Stimulated activated CD4-positive, alpha-beta T cell treated with anti-CD3 and anti-CD28 coated beads, Interleukin-15, amount 100 ng/mL, for 48 hours (primary cell): ENCODE results near the gene DPYSL3.

ENCODE experiments used
- DNase-seq, 2 donors: peaks; one replicate each; pipeline ENCODE4 v3.0.0-alpha.2; 2020; ENCODE audit warnings: low read depth in 2 of 2

The DPYSL3 gene

DNA sequence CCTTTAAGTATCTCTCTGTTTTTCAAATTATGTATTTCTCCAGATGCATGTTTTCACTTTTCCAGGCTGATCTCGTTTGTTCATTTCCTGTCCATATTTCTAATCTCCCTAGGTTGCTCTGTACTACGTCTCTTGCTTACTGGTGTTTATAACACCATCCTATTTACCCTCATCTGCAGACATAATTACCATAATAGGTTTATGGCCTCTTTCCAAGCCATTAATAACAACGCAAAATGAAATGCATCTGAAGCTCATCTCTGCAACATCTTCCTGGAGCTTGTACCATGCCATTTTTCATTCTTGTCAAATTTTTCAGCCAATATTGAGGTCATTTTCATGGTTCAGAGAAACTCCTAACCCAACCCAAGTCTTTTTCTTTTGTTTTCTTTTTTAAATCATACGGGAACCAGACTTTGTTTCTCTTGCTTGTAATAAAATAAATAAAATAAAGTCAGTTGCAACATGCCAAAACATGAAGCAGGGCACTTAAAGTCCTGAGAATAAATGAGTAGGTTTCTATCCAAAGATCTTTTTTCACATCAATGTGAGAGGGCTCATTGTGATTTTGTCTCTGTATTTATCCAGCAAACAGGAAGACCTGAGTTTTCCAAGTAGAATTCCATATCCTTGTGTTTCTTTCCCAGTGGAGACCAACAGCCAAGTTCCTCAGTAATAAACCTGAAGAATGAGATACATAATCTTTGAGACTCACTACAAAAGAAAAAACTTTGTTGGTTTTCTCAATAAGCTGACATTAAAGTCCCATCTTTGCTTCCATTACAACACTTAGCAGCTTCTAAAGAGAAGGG, 37.0 kb downstream of the DPYSL3 start:
- DNase-seq, result no peak

DNA sequence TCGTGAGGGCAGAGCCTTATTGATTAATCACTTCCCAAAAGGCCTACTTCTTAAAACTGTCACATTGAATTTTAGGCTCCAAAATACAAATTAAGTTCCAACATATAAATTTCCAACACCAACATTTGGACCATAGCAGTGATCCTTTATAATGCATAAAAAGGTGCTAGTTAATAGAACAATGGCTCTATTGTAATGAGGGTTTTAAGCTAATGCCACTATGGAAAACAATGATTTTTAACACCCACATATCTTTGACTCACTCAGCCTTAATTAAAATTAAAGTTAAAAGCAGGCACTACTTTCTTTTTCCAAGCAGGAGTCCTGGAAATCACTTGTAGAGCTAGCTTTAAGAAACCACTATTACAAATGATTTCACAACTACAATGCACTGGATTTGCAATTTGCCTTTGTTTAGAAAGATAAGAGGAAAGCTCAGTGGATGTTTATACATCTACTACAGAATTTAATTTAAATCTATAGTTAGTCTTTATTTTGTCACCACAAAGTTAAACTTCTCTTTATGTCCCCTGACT, 41.8 kb downstream of the DPYSL3 start:
- DNase-seq, result no peak

DNA sequence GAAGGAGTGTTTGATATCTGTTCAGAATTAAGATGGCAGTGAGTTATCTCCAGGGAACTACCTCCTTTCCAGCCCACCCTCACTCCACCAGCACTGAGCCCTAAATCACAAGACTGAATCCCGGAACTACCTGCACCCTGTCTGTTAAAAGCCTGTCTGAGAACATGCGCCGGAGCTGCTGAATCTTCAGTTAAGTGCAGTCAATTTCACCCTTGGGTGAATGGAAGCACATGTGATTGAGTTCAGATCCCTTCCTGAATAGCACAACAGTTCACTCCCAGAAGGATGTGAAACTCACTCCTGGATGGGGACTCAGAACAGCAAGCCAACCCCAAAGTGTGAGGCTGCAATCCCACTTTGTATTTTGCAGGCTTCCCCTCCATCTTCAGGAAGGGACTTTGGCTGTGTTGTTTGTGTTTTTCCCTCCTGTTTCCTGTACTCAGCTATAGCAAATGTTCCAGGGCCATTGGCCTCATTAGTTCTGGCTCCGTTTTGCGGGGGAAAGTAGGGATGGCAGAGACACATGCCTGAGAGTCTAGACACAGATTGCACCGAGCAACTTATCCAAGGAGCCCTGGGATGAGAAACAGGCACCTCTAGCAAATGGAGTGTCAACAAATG, 43.4 kb downstream of the DPYSL3 start:
- no peak for DNase-seq

DNA sequence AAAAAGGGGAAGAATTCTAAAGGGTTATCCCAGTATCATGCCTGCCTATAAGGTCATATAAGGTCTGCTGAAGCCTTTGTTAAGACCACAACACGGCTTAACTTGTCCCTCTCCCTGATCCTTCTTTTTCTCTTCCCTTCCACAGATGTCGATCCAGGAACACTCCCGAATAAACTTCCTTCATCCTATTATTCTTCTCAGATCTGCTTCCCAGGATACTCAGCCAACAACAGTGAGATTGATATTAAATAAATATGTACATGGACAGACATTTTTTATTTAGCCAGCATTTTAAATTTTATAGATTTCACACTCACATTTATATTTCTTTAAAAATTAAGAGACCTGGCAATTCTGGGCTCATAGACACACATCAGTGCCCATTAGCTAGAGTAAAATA, 44.1 kb downstream of the DPYSL3 start:
- DNase-seq, result no peak

DNA sequence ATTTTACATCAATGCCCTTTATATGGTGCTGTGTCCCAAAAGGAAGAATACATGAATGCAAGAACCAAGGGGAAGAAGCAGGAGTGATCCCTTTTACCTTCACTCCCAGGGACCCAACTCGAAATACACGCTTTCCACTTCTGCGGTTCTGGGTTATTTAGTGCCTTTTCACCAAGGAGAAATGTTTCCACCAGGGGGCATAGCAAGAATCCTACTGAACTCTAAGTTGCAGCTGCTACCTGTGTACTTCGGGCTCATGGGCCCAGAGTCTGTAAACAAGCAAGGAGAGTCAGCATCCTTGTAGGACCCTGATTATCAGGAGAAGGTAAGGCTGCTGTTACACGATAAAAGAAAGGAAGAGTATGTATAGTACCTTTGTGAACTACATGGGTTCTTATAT, 45.7 kb downstream of the DPYSL3 start:
- no peak for DNase-seq

DNA sequence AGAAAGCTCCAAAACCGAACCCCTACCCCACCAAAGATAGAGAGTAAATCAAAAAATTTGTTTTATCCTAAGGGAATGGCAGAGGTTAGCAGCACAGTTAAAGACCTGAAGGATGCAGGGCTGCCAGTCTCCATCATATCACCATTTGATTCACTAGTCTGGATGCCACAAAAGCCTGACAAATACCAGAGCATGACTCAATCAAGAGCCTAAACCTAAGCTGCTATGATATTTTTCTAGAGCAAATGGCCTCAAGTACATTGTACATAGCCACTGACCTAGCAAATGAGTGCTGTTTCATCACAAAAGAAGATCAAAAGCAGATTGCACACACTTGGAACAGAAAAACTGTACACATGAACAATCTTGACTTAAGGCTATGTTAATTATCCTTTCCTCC, 48.0 kb downstream of the DPYSL3 start:
- DNase-seq, result no peak

DNA sequence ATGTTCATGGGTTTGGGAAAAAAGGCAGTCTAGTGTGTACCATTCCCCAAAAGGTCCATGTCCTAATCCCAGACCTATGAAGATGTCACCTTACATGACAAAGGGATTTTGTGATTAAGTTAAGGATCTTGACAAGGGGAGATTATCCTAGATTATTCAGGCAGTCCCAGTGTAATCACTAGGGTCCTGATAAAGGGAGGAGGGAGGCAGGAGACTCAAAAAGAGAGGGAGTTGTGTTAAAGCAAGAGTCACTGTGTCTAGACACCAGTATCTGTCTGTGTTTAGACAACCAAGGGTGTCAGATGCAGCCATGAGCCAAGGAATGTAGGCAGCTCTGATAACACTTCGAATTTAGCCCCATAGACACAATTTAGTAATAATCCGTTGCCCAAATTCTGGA, 49.5 kb downstream of the DPYSL3 start:
- DNase-seq, result no peak

DNA sequence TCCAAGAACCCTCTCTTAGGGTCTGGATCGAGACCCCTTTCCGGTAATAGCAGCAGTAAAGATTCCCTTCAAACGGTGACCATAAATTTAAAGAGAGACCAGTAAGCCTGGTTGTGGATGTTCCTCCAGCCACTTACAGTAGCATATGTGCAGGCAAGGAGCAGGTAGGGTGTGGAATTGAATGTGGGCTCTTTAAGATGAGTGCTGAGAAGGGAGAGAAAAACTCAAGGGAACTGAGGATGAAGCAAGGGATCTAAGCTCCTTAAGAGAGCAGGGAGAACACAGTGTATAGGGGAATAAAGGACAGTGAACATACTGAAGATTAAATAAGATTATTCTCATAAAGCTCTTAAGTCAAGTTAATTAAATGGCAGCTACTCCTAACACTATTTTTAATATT, 51.3 kb downstream of the DPYSL3 start:
- DNase-seq, result no peak

DNA sequence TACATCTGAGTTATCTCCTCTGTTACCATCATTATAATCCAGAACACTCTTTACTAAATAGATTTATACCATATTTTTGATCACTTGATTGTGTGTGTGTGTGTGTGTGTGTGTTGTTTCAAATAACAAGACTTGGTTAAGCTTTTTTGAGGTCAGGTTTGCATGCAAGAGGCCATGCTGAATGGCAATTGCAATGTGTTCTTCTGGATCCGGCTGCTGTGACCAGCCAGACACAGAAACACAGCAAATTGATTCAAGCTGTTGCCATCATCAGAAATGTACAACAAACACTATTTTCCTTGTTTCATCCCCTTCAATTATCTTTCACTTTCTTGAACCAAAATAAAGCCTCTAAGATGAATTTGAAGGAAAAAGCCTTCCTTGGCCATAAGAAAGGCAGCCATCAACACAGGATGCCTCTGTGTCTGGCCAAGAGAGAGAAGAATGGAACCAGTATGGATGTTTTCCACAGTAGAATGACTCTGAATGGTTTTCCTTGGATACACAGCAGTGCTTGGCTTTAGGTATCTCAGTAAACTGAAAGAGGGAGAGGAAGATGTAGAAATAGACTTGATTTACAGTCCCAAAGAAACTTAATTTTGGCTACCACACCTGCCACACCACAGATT, 53.9 kb downstream of the DPYSL3 start:
- no peak for DNase-seq

DNA sequence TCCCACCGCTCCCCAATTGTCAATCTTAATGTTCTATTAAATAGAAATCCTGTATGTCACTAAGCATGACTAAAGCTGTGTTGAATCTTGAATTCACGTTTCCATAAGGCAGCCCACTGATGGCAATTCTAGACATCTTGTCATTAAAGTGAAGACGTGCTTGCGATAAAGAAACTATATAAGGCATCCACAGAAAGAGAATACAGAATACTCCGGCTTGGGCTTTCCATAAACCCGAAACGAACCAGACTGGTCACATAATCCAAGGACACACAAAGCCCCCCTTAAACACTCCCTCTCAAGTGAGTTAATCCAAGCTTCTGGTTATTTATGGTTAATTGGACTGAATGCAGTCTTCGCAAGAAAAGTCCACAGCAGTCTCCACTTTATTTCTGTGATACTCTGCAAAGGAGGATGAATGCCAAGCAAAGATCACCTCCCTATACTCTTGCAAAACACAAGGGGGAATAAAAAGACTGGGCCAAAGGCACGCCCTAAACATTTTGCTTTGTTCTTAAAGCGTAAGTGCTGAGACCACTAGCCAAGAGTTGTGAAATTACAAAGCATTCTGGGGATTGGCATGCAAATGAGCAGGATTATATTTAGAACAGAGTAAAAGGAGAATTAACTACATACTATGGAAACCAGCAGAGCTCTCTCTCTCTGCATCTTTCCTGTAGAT, 54.7 kb downstream of the DPYSL3 start:
- no peak for DNase-seq

DNA sequence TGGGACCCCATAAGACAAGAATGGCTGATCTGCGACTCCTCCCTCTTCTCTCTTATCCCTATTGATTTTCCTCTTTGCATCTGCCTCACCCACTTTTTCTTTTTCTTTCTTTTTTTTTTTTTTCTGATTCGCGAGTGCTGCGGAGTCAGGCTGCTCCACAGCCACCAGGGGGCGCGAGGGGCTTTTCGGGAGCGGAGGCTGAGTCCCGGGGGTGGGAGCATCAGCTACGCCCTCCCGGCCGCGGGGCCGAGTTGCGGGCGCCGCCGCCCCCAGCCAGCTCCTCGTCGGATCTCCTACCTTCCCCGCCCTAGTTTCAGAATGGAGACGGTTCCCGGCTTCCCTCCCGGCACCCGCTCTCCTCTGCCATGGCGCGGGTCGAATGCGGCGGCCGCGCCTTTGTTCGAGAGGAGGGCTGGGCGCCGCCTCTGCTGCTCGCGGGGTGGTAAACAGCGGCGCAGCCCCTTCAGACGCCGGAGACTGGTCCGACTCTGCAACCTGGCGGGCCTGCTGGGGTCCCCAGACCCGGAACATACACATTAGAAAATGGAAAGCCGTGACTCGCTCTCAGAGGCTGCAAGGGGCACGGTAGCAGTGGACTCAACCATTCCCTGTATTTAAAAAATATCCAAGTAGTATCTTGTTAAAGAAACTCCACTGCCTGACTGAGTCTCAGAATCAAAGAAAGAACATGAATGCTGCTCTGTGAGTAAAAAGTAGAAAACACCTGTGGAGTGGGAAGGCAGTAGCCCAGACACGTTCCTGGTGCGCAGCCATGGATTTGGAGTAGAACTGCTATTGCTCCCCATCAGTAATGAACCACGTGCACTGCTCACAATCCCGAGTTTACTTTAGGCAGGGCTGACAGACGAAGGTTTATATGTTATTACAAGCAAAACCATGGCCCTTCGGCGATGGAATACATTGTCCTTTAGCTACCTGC, 55.7 kb downstream of the DPYSL3 start:
- peak; percentile 24 to 66 for DNase-seq

DNA sequence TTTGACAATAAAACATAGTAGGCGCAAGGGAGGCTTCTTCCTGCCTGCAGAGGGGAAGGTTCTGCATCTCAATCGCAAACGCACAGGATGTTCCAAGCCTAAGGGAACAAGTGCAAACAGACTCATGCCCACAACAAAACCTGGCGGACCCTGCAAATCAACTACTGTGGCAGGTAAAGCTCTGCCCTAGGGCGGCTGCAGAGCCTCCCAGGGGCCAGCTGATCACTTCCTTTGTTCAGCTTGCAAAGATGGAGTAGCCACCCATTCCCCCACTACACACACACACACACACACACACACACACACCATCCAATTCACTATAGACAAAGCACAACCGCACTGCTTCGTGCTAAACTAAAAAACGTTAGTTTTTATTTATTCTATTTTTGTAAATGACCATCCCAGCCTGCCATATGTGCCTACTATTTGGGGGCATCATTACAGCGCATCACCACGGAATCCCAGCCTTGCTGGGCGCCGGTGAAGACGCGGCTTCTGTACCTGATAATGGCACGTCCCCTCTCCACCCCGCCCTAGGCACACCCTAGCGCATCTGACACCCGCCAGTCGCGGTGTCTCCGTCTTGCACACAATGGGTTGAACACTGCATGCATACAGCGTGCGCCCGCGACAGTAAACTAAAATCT, 57.6 kb downstream of the DPYSL3 start:
- no peak for DNase-seq

DNA sequence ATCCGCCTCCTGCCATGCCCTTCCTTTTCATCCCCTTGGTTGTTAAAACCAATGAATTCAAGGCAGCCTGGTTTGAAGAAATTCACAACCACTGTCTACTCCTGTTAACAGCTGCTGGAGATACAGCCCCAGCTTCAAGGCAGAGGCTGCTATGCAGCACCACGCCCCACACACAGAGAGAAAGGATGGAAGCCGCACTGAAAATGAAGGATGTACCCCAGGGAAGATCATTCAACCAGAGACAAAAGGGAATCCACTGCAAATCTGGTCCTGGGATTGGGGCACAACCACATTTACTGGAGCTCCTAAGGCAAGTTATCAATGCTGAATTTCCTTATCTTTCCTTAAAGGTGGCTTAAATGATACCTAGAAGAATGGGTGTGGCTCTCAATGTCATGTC, 58.7 kb downstream of the DPYSL3 start:
- DNase-seq, result no peak

DNA sequence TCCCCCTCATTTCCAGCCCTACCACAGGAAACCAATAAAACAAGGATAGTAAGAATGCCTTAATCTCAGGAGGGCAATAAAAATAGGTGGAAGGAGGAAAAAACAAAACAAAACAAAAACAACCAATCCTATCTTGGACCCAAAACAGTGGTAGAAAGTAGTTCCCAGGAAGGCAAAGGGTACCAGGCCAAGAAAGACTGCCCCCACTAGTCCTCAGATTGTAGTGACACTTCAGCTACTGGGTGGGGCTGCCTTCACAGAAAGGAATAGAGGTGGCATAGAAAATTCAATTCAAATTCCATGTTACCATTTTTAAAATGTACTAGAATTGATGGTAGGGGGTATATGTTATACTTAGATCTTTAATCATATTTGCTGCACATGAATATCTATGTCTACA, 59.3 kb downstream of the DPYSL3 start:
- DNase-seq, result no peak

DNA sequence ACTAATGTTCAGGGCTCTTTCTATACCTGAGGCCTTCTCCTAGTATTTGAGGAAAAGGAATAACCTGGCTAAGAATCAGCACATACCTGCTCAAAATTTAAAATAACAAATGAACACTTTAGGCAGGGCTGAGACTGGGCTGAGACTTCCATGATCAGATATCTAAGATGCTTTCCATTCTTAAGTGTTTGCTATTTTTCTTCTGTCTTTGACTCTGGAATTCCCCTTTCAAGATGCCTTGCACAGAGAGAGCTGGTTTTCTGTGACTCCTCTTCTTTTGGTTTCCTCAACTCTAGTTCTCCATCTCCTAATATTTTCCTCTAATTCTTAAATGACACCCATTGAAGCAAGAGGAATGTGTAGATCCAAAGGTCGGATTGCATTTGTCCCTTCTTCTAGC, 61.1 kb downstream of the DPYSL3 start:
- no peak for DNase-seq

DNA sequence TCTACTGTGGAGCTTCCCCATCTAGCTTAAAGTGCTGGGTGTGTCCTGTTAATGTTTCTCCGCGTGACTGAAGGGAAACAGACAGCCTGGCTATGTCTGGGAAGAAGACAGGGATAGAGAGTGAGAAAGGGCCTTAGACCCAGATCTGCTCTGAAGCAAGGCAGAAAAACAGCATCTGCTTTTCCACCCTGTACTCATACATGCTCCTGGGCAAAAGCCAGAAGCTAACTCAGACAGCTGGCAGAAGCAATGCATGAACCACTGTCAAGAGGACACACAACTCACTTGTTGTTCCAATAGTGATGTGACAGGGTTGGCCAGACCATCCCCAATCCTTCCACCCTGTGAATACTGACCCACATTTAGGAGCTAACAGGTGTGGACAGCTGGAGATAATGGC, 63.3 kb downstream of the DPYSL3 start:
- no peak for DNase-seq

DNA sequence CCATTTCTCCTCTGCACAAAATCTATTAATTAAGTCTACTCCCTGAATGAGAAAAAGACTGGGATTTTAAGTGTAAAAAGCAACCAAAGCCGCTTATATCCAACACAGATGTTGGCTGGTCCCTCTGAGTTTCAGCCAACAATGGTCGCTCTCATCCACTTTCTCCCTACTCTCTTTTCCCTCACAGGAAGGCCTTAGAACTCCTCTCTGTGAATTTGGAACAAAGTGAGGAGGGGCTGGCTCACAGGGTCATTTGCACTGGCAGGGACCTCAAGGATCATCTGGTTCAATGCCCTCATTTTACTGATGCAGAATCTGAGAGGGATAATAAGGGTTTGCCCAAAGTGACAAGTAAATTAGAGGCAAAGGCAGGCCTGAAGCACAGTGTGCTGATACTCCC, 64.0 kb downstream of the DPYSL3 start:
- DNase-seq, result no peak

DNA sequence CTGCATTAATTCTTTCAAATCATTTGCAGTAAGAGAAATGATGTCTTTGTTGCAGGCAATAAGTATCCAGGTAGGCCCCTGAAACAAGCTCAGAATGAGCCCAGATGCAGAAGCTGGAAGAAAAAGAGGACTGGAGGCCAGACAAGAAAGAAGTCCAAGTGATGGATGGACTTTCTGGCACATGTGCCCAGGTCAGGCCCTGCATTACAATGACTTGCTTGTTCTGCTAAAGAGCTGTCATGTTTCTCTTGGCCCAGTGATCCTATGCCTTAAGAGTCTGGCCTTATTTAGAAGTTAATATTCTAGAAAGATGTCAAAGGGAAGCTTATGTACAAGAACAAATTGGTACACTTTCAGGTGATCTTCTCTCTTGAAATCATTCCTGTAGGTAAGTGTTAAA, 64.8 kb downstream of the DPYSL3 start:
- DNase-seq, result no peak

DNA sequence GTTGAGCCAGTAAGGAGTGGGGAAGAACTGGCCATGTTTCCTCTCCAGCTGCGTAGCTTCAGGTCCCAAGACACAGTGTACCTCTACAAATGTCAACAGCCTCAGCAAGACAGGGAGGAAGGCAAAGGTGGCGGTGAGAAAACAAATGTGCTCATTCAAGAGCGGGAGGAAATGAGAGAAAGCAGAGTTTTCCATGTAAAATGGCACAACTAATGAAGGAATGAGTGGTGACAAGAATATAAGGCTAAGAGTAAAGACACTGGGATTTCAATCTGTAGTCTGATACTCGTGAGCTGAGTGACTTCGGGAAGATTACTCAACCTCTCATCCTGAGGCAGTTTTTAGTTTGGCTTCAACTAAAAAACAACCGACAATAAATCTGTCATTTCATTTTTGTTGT, 67.6 kb downstream of the DPYSL3 start:
- no peak for DNase-seq

DNA sequence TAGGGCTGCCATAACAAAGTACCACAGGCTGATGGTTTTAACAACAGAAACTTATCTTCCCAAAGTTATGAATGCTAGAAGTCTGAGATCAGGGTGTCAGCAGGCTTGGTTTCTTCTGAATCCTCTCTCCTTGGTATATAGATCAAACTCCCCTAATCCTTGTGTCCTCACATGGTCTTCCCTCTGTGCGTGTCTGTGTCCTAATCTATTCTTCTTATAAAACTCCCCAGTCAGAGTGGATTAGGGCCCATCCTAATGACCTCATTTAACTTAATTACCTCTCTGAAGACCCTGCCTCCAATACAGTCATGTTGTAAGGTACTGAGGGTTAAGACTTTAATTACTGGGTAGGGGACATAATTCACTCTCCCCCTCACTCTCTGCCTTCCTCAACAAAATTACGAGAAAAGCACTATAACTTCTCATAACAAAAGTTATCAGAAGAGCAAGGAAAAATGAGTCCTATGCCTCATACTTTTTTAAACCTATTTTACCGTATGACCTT, 68.6 kb downstream of the DPYSL3 start:
- DNase-seq, result no peak

DNA sequence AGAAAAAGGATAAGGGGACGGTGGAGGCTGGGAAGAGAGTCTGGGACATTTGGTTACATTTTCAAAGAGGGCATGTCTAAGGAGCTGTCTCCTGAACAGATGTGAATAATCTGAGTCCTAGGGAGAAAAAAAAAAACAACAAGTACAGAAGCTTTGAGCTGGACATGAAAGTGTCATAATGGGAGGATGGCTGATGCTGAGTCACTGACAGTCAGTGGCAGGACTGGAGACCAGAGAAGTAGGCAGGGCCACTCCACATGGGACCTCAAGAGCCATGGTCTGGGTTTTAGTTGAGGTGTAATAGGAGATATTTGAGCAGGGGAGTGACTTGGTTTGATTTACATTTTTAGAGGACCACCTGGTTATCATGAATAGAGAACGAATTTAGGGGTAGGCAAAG, 70.6 kb downstream of the DPYSL3 start:
- DNase-seq, result no peak
